ENCODE measurements around the gene CD46. TPM values are rescaled to one million over a fixed set of nuclear protein-coding genes. Genes with fewer than 3 reads are reported as not detected.

Gene CD46
- total RNA-seq, 1 donor from 2014 or later = 96.2 TPM

DNA sequence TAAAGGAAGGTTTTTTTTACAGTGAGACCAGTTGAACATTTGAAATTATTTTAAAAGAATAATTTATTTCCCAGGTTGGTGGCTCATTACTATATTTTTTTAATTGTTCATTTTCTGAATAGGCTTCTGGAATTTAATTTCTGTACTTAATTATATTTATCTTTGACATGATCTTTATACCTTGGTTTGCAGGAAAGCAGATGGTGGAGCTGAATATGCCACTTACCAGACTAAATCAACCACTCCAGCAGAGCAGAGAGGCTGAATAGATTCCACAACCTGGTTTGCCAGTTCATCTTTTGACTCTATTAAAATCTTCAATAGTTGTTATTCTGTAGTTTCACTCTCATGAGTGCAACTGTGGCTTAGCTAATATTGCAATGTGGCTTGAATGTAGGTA lies 41.5 kb downstream of the CD46 start:
- DNase-seq (ENCODE audit: low spot score) (no peak), ATAC-seq (no peak)

DNA sequence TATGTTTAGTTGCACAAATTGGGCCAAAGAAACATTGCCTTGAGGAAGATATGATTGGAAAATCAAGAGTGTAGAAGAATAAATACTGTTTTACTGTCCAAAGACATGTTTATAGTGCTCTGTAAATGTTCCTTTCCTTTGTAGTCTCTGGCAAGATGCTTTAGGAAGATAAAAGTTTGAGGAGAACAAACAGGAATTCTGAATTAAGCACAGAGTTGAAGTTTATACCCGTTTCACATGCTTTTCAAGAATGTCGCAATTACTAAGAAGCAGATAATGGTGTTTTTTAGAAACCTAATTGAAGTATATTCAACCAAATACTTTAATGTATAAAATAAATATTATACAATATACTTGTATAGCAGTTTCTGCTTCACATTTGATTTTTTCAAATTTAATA lies 43.0 kb downstream of the CD46 start:
- ATAC-seq (no peak), DNase-seq (ENCODE audit: low spot score) (no peak)

DNA sequence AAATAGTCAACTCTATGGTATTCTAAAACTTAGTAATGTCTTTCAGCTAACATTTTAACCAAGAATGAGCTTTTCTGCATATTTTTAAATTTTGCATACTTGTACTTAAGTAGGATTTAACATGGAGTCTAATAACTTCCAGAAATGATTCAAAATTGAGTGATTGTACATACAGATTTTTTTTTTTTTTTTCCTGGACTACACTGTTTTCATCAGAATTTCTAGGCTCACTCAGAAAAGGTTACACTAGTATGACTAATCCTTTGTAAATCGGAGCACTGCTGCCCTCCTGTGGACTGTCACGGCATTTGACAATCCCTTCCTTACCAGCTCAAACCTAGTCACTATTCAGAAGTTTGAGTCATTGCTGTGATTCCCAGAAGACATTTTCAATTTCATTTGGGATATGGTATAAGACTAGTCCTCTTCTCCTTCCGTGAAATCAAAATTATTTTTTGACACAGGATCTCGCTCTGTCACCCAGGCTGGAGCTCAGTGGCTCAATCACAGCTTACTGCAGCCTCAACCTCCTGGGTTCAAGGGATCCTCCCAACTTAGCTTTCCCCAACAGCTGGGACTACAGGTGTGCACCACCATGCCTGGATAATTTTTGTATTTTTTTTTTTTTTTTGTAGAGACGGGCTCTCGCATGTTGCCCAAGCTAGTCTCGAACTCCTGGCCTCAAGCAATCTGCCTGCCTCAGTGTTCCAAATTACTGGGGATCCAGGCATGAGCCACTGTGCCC lies 45.5 kb downstream of the CD46 start:
- DNase-seq (ENCODE audit: low spot score) = peak; percentile 74
- ATAC-seq = peak; percentile 94

DNA sequence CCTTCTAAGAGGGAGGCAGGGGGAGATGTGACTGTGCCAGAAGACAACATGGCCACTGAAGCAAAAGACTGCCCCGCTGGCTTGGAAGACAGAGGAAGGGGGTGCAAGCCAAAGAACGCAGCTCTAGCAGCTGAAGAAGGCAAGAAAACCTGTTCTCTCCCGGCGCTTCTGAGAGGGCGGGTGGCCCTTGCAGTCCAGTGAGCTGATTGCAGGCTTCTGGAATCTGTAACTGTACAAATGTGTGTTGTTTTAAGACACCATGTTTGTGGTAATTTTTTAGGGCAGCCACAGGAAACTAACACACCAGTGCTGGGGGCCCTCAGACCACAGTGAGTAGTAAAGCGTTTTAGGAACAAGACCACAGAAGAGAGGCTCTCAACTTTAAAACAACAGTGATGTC lies 47.0 kb downstream of the CD46 start:
- DNase-seq (ENCODE audit: low spot score) = no peak
- no peak for ATAC-seq

DNA sequence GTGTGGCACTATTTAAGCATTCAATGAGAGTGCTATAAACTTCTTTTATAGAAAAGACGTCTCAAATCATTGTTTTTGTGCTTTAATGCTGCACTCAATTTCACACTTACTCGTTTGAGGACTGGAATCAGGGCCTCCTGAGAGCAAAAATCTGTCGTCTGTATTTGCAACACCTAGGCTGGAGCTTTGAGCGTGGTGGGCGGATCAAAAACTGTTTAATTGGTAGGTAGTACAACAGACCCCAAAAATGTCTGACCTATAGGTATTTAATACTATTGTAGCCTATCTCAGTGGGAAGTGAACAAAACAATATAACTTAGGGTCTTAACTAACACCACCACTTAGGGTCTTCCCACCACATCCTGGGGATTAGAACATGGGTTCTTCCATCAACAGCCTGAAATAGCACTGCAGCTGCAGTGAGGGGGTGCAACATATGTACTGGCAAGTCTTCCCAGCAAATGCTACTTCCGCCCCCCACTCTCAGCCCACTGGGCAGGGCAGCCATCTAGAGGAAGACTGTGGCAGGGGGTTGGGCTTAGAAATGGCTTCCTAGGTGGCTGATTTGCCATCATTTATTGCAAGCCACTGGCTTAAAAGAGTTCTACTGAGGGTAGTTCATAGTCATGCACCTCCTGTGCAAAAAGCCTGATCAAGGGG lies 48.3 kb downstream of the CD46 start:
- ATAC-seq = no peak
- no peak for DNase-seq (ENCODE audit: low spot score)

DNA sequence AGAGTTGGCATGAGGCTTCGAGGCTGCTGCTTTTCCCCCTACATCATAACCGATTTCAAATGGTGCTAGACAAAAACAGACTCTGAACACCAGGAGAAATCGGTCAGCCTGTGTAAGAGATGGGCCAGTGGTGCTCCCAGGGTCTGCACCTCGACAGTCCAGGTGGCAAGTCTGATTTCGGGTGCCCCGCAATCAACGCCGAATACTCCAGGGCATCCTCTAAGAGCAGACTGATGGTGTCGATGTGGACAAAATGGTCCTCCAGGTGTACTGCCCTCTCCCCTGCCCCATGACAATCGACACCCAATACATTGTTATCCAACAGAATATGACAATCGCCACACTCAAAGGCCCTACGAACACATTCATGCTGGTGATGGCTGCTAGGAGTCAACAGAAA lies 50.0 kb downstream of the CD46 start:
- DNase-seq (ENCODE audit: low spot score) (no peak), ATAC-seq (no peak)

DNA sequence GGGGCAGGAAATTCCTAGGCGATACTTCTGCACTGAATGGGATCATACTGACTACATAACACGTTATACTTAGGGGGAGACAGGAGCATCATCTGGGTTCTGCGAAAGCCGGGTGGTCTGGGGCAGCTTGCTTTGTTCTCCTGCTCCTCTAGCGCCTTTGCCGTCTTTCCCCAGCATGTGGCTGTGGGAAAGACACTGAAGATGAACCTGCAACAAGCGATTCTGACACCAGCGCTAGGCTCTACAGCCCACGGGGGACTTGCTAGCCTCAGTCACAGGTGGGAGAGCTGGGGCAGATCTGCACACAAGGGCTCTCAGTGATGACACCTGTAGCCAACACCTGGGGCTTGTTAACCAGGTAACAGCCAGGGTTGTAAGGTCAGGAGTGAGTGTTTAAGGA lies 51.8 kb downstream of the CD46 start:
- no peak for ATAC-seq
- DNase-seq (ENCODE audit: low spot score) = no peak

DNA sequence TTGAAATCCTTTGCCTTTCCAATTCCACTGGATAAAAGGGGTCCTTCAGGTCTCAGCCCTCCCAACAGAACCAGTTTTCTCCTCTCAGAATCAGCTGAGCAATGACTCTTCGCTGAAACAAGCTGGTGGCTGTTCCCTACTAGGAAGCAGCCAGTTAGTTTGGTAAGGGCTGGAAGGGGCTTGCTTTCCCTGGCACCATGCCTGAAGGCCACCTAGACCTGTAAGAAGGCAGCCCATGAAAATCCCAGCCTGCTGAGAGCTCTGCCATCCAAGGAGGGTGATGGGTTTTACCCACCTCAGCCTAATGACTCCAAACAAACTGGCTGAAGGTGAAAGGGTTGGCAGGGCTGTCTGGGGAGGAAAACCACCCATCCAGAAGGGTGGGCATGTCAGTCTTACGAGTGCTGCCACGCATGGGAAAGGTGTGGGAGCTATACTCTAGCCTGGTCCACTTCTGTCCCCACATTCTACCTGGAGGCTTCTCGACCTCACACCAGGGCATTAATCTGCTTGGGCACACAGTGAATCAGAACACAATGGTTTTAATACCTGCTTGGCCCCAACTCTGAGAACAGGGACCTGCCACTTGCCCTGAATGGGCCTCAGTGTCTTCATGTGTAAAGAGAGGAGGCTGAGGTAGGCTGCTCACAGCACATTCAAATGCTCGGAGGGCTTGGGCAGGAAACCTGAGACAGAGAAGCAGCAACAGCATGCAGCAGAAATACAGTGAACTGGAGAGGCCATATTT lies 53.0 kb downstream of the CD46 start:
- ATAC-seq (no peak), DNase-seq (ENCODE audit: low spot score) (no peak)

DNA sequence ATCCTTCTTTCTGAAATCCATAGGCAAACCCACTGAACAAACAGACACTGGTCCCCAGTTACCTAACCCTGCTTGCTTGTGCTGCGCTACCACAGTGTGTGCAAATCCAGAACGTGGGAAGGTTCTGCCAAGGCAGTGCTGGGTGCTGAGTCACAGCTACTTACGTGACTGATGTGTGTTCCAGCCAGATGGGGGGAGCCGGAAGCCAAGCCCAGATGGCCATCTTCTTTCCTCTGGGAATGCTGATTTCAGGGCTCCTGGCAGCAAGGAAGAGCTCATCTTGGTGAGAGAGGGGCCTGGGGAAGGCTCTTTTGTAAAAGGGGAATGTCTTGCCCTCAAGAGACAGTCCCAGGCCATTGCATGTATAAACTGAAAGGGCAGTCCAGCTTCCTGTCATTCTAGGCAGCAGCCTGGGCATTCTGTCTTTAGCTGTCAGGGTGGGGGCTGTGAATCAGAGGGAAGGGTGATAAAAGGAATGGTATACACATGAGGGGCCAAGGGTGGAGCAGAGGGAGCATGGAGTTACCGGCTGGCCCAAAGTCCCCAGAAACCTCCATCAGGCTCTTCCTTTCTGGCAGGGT lies 54.1 kb downstream of the CD46 start:
- ATAC-seq = peak; percentile 44

DNA sequence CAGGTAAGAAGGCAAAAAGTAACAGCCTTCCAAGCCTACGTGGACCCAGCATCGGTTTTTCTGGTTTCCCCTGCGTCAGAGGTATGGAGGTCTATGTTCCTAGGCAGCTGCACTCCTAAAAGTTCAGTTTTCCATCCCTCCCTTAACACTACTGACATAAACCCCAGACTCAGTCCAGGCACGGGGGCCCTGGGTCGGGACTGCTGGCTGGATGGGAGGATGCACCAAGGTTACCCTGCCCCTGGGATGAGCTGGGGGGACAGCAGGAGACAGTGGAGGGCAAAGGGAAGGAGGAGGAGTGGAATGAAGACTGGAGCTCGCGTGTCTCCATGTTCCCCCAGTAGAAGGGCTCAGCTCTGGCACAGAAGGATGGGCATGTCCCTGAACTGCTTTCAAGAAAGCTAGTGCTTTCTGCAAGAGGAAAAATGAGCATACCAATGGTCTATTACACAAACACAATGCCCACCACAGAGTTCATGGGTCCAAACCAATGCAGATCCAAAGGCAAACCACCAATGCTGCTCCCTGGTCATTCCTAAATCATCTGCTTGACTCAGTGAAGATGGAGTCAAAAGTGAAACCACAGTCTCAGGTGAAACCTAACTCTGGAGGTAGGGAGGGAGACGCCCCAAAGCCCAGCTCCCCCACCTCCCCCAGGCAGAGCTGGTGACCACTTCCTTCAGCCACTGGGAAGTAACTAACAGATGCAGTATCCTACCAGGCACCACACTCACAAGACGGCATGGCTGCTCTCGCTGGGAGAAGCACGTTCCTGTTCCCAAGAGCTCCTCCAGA lies 54.9 kb downstream of the CD46 start:
- DNase-seq (ENCODE audit: low spot score) = no peak
- ATAC-seq = no peak

More for the DNA sequence above, 54.1 kb downstream of the CD46 start:
- peak; percentile 53 for DNase-seq (ENCODE audit: low spot score)

DNA sequence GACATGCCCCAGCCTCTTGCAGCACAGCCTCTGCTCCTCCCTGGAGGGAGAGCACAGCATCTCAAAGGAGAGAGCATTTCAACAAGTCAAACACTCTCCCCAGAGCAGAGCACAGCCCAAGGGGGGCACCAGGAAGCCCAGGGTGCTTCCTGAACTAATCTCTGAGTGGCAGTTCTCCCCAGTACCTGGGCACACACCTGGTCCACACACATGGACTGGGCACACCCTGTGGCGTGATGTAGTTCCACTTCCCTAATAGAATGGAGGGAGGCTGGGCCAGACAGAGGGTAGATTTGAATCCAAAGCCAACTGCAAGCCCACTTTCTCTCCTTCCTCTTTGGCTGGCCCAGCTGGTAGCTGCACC lies 55.5 kb downstream of the CD46 start:
- DNase-seq (ENCODE audit: low spot score) (no peak), ATAC-seq (no peak)

DNA sequence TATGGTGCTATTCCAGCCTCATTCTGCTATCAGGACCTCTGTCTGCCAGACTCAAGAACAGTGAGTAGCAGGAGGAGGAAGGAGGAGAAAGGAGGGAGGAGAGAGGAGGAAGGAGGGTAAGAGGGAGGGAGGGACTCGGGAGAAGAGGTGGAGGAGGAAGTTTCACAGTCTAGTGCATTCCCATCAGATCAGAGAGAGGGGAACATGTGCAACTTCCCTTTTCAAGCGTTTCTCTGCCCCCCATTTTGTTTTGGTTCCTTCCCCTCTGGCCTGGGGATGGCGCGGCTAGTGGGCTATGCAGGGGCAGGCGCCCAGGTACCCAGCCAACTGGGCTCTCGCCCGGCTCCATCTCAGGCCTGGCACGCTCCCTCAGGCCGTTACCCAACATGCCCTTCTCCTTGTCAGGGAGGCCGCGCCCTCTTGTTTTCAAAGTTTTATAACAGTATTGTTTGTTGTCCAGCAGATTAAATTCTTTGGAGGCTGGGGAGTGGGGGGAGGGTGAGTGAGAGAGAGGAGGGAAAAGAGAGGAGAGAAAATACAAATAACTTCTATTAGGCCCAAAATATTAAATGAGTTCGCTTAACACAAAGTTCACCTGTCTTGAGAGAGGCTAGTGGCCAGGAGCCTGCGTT lies 56.0 kb downstream of the CD46 start:
- peak; percentile 69 for DNase-seq (ENCODE audit: low spot score)
- peak; percentile 40 for ATAC-seq

DNA sequence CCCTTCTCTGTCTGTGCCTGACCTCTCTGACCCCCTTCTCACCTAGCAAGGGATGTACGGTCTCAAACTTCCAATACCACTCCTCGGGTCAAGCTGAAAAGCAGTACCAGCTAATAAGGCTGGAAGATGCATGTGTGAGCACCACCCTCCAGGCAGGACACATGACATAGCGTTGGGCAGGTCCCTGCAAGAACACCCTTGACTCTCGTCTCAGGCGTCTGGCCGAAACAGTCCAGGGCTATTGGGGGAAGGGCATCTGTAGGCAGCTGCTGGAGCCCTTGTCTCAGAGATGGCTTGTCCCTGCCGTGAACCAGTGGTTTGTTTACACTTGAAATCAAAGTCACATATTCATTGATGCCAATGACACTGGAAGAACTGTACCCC lies 56.5 kb downstream of the CD46 start:
- ATAC-seq (no peak), DNase-seq (ENCODE audit: low spot score) (peak; percentile 44)

DNA sequence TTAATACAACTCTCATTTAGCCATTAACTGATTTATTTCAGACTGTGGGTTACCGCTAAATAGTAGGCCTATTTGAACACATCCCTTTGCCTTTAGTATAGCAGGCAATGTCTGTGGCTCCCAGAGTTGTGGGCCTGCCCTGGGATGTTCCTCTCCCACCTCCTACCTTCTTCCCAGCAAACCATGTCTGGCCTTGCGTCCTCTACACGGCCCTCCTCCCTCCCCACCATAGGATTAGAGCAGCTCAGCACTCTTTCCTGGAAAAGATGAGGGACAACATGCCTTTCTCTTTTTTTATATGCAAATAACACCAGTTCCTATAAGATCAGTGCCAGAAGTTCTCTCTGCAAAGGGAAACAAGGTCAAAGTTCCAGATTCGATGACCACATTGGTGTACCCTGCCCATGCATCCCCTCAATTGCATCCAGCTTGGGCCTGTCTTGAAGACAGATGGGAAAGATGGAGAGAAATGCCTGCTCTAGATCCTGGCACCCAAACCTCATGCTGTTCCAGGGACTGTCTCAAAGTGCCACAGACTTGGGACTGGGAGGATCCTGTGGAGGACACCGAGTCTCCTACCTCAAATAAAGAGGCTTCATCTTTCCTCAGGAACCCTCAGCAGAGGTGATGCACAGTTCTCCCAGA lies 57.2 kb downstream of the CD46 start:
- ATAC-seq (no peak), DNase-seq (ENCODE audit: low spot score) (no peak)

DNA sequence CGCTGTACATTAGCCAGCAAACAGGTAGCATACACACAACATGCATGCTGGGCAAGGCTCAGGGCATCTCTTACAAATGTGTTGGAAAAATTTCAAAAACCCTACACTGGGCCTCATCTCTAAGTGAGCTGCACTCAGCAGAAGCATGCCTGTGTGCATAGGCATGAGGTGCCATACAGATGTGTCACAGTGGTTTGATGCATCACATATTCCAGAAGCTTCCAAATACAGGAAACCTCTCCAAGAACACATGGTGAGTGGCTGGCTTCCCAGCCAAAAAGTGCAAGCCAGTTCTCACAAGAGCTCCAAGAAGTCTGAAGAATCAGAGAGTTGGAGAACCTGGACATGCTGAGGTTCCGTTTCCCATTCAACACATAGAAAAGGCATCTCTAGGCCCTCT lies 58.3 kb downstream of the CD46 start:
- no peak for ATAC-seq
- DNase-seq (ENCODE audit: low spot score) = no peak

DNA sequence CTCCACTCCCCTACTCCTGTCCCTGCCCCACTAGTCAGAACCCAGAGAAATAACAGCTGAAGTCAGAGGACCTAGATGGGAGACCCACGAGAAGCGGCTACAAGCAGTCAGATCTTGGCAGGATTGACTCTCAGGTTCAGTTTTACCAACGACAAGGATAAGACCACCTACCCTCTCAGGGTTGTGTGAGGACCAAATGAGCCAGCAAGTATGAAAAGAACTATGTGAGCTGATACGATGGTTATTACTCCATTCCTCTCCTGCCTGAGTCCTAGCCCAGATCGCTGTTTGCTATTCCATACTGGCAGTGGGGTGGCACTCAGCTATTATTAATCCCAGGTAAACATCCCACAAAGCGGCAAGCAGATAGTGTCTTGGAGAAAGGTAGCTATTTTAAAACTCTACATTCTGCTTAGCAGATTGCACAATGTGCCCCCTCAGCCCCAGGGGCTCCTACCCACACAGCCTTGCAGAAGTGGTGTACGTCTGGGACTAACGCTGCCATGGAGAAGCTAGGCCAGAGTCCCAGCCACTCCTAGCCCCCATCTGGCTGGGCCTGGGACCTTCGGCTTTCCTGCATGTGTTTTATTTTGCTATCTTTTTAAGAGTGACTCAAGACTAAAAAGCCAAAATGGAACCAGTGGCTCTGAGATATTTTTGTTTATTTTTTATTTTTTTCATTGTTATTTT lies 58.9 kb downstream of the CD46 start:
- DNase-seq (ENCODE audit: low spot score) (peak; percentile 45), ATAC-seq (no peak)

DNA sequence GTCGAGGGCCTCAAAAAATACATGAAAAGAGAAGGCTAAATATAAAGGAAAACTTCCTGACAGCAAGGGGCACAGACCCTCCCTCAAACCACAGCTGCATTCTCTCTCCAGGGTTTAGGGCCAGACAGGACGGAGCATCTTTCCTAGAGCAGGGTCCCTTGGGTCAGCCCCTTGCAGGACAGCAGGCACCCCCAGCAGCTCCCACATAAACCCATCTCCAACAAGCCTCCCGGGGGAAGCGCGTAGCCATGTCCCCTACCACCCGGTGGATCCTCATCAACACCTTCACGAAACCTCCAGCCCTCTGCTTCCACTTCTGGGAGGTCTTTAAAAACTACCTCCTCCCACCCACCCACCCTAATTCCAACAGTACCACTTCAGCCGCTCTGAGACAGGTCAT lies 59.5 kb downstream of the CD46 start:
- DNase-seq (ENCODE audit: low spot score) (peak; percentile 45), ATAC-seq (no peak)

DNA sequence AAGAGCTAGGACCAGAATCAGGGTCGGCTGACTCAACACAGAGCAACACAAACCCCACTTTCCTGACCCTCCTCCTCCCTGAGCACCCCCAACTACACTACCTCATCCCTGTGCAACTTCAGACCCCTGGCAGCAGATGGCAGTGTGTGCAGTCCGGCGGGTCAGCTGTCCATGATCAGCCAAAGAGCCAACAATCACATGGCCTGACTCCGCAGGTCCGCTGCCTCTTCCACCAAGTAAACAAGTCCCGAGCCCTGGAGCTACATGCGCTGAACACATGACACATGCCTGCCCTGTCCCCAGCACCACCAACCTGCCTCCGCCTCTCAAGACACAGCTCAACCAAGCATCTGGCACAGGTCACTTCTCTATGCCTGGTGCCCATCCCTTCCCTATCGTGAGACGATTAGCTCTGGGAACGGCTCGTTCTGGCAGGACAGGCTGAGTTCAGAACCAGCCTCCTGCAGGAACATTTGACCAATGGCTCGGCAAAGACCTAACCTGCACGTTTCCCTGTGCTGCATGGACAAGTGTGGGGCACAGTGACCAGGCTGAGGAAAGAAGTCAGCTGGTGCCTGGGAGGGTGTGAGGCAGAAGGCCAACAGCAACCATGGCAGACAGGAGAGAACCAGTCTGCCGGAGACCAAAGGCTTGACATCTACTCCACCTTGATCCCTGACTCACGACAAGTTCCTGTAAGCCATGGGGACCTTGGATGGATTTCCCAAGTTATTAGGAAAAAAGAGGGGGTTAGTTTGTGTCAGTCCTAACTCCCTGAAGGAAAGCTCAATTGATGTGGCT lies 60.3 kb downstream of the CD46 start:
- DNase-seq (ENCODE audit: low spot score) = peak; percentile 94

More for the DNA sequence above, 60.3 kb downstream of the CD46 start:
- peak; percentile 78 for ATAC-seq

Data from left lobe of liver (tissue), 2 donors.